Tibial artery (tissue), 4 donors: ENCODE results near the gene ALOX15B.

Source experiments
- DNase-seq, 2 donors: peaks; one replicate each; pipeline ENCODE4 v3.0.0-alpha.2; 2019
- H3K27ac ChIP-seq, 2 donors: fragments of 200-600 bp; sonication (generic) in 1 of 2; 1 replicate in 1 of 2; 2 replicates in 1 of 2; pipeline ENCODE4 v1.5.1; 2018 to 2019; ENCODE audit warnings: mild to moderate bottlenecking in 1 of 2
- H3K27me3 ChIP-seq, 2 donors: fragments of 200-600 bp; sonication (generic) in 1 of 2; one replicate each; pipeline versions ENCODE4 v1.5.1 to v1.6.0; 2016 to 2019
- H3K36me3 ChIP-seq, 3 donors: fragments of 200-600 bp; sonication (generic) in 2 of 3; one replicate each; pipeline ENCODE4 v1.5.1; 2016 to 2019; ENCODE audit warnings: mild to moderate bottlenecking in 2 of 3
- H3K4me1 ChIP-seq, 4 donors: fragments of 200-600 bp; sonication (generic) in 2 of 4; 1 replicate in 3 of 4; 2 replicates in 1 of 4; pipeline ENCODE4 v1.5.1; 2016 to 2019
- H3K4me3 ChIP-seq, 2 donors: fragments of 200-600 bp; sonication (generic) in 1 of 2; 1 replicate in 1 of 2; 2 replicates in 1 of 2; pipeline ENCODE4 v1.5.1; 2018 to 2019; ENCODE audit warnings: mild to moderate bottlenecking in 2 of 2
- H3K9me3 ChIP-seq, 3 donors: fragments of 200-600 bp; sonication (generic) in 1 of 3; one replicate each; pipeline ENCODE4 v1.5.1; 2016 to 2019
- CTCF ChIP-seq, 2 experiments: fragments of 200-600 bp in 1 of 2; fragments of 450-650 bp in 1 of 2; IDR thresholded peaks; one replicate each; pipeline ENCODE4 v1.5.1; 2017 to 2019; ENCODE audit warnings: antibody characterized with exemption in 2 of 2, mild to moderate bottlenecking in 1 of 2, moderate library complexity in 1 of 2
- intact Hi-C: fragments of 100-400 bp; cut with DNase I; formaldehyde crosslinking; loops from one replicate; pipeline ENCODE4 v1.15.0; 2023; ENCODE audit warnings: low total_unique reads

ALOX15B gene

GRCh38 chr17:8095361-8095760 is 56.5 kb downstream of the ALOX15B start:
- TF ChIP-seq CTCF (IDR thresholded peaks at IDR 0.05): no peak
- Histone ChIP-seq H3K27ac (no peak overlapping the region), H3K27me3 (peaks cover 0 to 53% of the 10 kb centered on the region in 2 donors), H3K36me3 (no peaks in the 10 kb centered on the region), H3K9me3 (no peaks in the 10 kb centered on the region), H3K4me1 (no peaks in the 10 kb centered on the region), H3K4me3 (no peak overlapping the region)
- intact Hi-C loops: no loop called here
- no peak for DNase-seq

DNA sequence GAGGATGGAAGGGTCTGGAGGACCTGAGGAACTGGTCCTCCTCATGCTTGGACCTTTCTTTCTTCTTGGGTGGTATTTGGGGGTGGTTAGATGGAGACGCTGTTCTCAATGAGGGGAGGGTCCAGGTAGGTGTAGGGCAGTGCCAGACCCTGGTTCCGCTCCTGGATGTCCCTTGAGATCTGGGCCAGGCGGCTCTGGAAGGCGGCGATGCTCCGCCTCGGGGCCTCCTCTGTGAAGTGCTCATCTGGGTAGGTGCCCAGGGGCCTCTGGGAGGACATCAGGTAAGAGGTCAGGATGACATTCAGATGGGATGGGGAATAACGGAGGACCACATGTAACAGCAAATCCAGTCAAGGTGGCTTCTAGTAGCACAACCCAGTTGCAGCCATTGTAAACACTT is 57.7 kb downstream of the ALOX15B start:
- no peak for DNase-seq
- Histone ChIP-seq H3K27ac (no peak overlapping the region), H3K27me3 (peaks cover 0 to 41% of the 10 kb centered on the region in 2 donors), H3K4me3 (no peak overlapping the region), H3K36me3 (no peaks in the 10 kb centered on the region), H3K4me1 (no peaks in the 10 kb centered on the region), H3K9me3 (no peaks in the 10 kb centered on the region)
- intact Hi-C loops: no loop called here
- TF ChIP-seq CTCF (IDR thresholded peaks at IDR 0.05): no peak
